ENCODE measurements around the gene SLC49A4. TPM values are rescaled to one million over a fixed set of nuclear protein-coding genes. Genes with fewer than 3 reads are reported as not detected.

The SLC49A4 gene, protein sequence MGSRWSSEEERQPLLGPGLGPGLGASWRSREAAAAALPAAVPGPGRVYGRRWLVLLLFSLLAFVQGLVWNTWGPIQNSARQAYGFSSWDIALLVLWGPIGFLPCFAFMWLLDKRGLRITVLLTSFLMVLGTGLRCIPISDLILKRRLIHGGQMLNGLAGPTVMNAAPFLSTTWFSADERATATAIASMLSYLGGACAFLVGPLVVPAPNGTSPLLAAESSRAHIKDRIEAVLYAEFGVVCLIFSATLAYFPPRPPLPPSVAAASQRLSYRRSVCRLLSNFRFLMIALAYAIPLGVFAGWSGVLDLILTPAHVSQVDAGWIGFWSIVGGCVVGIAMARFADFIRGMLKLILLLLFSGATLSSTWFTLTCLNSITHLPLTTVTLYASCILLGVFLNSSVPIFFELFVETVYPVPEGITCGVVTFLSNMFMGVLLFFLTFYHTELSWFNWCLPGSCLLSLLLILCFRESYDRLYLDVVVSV
- total RNA-seq (2021; fragmentation: NEBNext Ultra II Directional; extraction: Animal tissue kit (Norgen Biotek cat#: 25700)) (10.2 and 10.5 TPM in 2 replicates), polyA plus RNA-seq (2011; rRNA removed) (5.5 and 9.5 TPM in 2 replicates), polyA minus RNA-seq (2011; rRNA and poly(A)+ RNA removed) (8.5 and 11.3 TPM in 2 replicates)
- polyA plus RNA-seq (2011; cell fraction: cytosol; rRNA removed): 8.2 TPM
- polyA plus RNA-seq (2011; cell fraction: nucleus; rRNA removed): 3.3 TPM
- 6.5 to 8.5 TPM (median 7.1 TPM) in 4 replicates for polyA plus RNA-seq (2012, experiment 1 of 2)
- 2.9 TPM for polyA plus RNA-seq (2012, experiment 2 of 2)
- 9.1 TPM for polyA plus RNA-seq (2013, experiment 1 of 2)
- polyA plus RNA-seq (2013, experiment 2 of 2): 12.1 TPM
- 5.7 TPM for polyA minus RNA-seq (2011; cell fraction: cytosol; rRNA and poly(A)+ RNA removed)
- polyA minus RNA-seq (2011; cell fraction: nucleus; rRNA and poly(A)+ RNA removed): 12.4 TPM
- long read RNA-seq, experiment 1, transcript DIRC2-201 (9 exons, 3,596 nt): major isoform, 7 of 15 reads
- long read RNA-seq, experiment 1, partial matches to known transcripts: 5 of 15 reads
- long read RNA-seq, experiment 1, other reads (novel, unspliced or antisense): 3 of 15 reads
- long read RNA-seq, experiment 2, partial matches to known transcripts: 1 of 1 reads
- long read RNA-seq, experiment 2, other reads (novel, unspliced or antisense): 0 of 1 reads

- Histone ChIP-seq H2AK5ac (ENCODE audit: low read depth, low read length) (no peak within 1 kb of the TSS), H3K9me3 (ENCODE audit: insufficient read depth in 2 of 2, low read depth in 1 of 2, low read length in 1 of 2) (no peaks in the 10 kb centered on the region), H2BK12ac (ENCODE audit: low read depth, low read length) (peak within 1 kb of the TSS; percentile 93), H3K27me3 (replicated peaks in 1 of 4; ENCODE audit: control insufficient read depth in 3 of 4, extremely low read depth in 1 of 4, insufficient read depth in 3 of 4, low read length in 3 of 4) (peaks cover 0 to 7% (median 3%) of the 10 kb centered on the region in 4 experiments; a peak in 3 of 7 replicates), H3K27ac (ENCODE audit: low read depth, low read length) (peak within 1 kb of the TSS; percentile 70), H3K4ac (replicated peaks; ENCODE audit: insufficient read length, low read depth, low read length) (no peak within 1 kb of the TSS), H4K8ac (ENCODE audit: extremely low read depth, insufficient read depth, low read length) (peak within 1 kb of the TSS; percentile 90), H4K5ac (ENCODE audit: insufficient read length, low read depth, low read length) (peak within 1 kb of the TSS; percentile 31), H4K20me1 (replicated peaks in 1 of 2; ENCODE audit: control insufficient read depth in 1 of 2, insufficient read depth in 2 of 2, low read length in 2 of 2) (no peaks in the 10 kb centered on the region), H2BK5ac (ENCODE audit: low read depth, low read length) (peak within 1 kb of the TSS; percentile 92), H2BK120ac (replicated peaks; ENCODE audit: low read depth, low read length) (peak within 1 kb of the TSS; percentile 30), H3K79me1 (ENCODE audit: low read depth, low read length) (no peaks in the 10 kb centered on the region; the same call in 1 of the 2 replicates), H3K9ac (replicated peaks in 1 of 4; ENCODE audit: extremely low read depth in 1 of 4, low read depth in 3 of 4, low read length in 3 of 4) (peak within 1 kb of the TSS; percentile 70 to 89 (median 76)), H3K56ac (replicated peaks; ENCODE audit: insufficient read length, low read depth, low read length) (no peak within 1 kb of the TSS), H3K23me2 (ENCODE audit: low read depth, low read length) (peaks cover 11% of the 10 kb centered on the region; the same call in 1 of the 2 replicates), H3K4me3 (ENCODE audit: extremely low read depth in 1 of 4, insufficient read depth in 2 of 4, low read depth in 3 of 4, low read length in 4 of 4) (peak within 1 kb of the TSS; percentile 64 to 80 (median 76)), H3K18ac (ENCODE audit: extremely low read depth, low read length) (peak within 1 kb of the TSS; percentile 79), H3K36me3 (ENCODE audit: control insufficient read depth in 2 of 4, insufficient read depth in 4 of 4, low read length in 3 of 4) (no peaks in the 10 kb centered on the region), H2BK20ac (ENCODE audit: low read length) (no peak within 1 kb of the TSS), H3K4me1 (replicated peaks in 1 of 4; ENCODE audit: control insufficient read depth in 3 of 4, insufficient read depth in 4 of 4, low read length in 3 of 4) (peaks cover 0 to 7% (median 2%) of the 10 kb centered on the region in 4 experiments; a peak in 2 of 7 replicates), H2AFZ (ENCODE audit: low read length) (peak within 1 kb of the TSS; percentile 73), H3K23ac (ENCODE audit: insufficient read length) (no peak within 1 kb of the TSS), H4K91ac (replicated peaks; ENCODE audit: insufficient read length, low read length) (peak within 1 kb of the TSS; percentile 59), H3K79me2 (ENCODE audit: control insufficient read depth in 1 of 2, insufficient read depth in 2 of 2, low read length in 2 of 2) (peaks cover 0 to 7% of the 10 kb centered on the region in 2 experiments; a peak in 1 of 4 replicates), H2BK15ac (ENCODE audit: low read length) (no peak within 1 kb of the TSS), H3K14ac (ENCODE audit: insufficient read length) (no peak within 1 kb of the TSS), H3K4me2 (ENCODE audit: insufficient read depth in 1 of 2, low read depth in 2 of 2, low read length in 2 of 2) (peak within 1 kb of the TSS; percentile 86 to 91)
- 2% methylated on average over 58 of the region's 84 CpGs; no CpG with 5 or more reads in 1 of the 2 experiments for WGBS, 2 experiments (ENCODE audit: extremely low coverage in 1 of 2, insufficient coverage in 1 of 2, insufficient read length in 1 of 2, insufficient replicate concordance in 2 of 2, low coverage in 1 of 2, low lambda C conversion rate in 2 of 2, missing lambda C conversion rate in 1 of 2)
- ChIA-PET POLR2A (ENCODE audit: partially characterized antibody) (interaction anchor here (0.8 to 1.6 kb wide), 2 partner anchors 9 to 35 kb away, joined by 4 read pairs; no protein-coding TSS in a partner anchor), CTCF (ENCODE audit: partially characterized antibody) (interaction anchor here (1.2 kb wide), 1 partner anchor 40 kb away, joined by 4 read pairs; no protein-coding TSS in a partner anchor)
- DNase-seq (ENCODE audit: low read depth in 1 of 2, low spot score in 2 of 2): peak; percentile 59 to 93
- FAIRE-seq: no peak
- TF ChIP-seq ZNF274 (IDR thresholded peaks at IDR 0.05; ENCODE audit: borderline replicate concordance, extremely low read depth, low read length) (no peak), CBX8 (IDR thresholded peaks at IDR 0.05; ENCODE audit: borderline replicate concordance, low read depth, low read length) (no peak)
Measured at GRCh38 chr3:122794779-122795673, at the start of gene SLC49A4. Gene SLC49A4, plus strand, starts transcription at chr3:122795069. Its CDS starts 124 bp downstream, at chr3:122795193.

All from H1 (cell line).